ENCODE measurements around the gene SPRED3. TPM values are rescaled to one million over a fixed set of nuclear protein-coding genes. Genes with fewer than 3 reads are reported as not detected.

SPRED3 gene
- total and polyA plus RNA-seq, 2 donors (not counting 1 experiment from before 2014, with no cell fraction given) = 1.1 to 1.7 TPM

DNA sequence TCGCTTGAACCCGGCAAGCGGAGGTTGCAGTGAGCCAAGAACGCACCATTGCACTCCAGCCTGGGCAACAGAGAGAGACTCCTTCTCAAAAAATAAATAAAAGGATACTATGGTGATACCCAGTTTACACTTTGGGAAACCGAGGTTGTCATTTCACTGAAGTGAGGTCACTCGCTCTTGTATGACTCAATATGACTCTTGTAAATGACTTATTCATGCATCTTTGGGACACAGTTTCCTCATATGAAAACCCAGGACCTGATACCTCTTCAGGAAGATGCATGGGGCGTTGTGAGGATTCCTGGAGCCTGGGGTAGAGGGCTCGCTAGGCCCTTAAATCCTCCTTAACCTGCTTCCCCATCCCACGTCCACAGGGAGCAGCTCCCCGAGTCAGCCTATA, 9.6 kb upstream of the SPRED3 start:
- Mint-ChIP-seq H3K4me1 (peaks cover 26% of the 10 kb centered on the region), H3K4me3 (no peak overlapping the region), H3K9me3 (ENCODE audit: insufficient read depth) (no peaks in the 10 kb centered on the region), H3K27ac (no peak overlapping the region), H3K27me3 (no peaks in the 10 kb centered on the region)
- H3K27me3 ChIP-seq (replicated peaks in 1 of 4; ENCODE audit: control extremely low read depth in 1 of 4, control insufficient read depth in 3 of 4, insufficient read depth in 4 of 4, low read length in 3 of 4) = peaks cover 0 to 2% (median 0%) of the 10 kb centered on the region in 4 experiments
- peaks cover 80% of the 10 kb centered on the region for H4K20me1 ChIP-seq (ENCODE audit: control insufficient read depth, insufficient read depth, low read length, poor library complexity, severe bottlenecking)
- WGBS (ENCODE audit: insufficient coverage) = 97% methylated on average over 10 of the region's 10 CpGs
- H3K4me1 ChIP-seq (ENCODE audit: control insufficient read depth in 2 of 2, insufficient read depth in 2 of 2, low read length in 2 of 2) = peaks cover 16 to 22% of the 10 kb centered on the region in 2 donors
- CTCF ChIA-PET = interaction anchor here (0.7 kb wide), 1 partner anchor 135 kb away, joined by 3 read pairs; no protein-coding TSS in a partner anchor
- H3K4me2 ChIP-seq (replicated peaks; ENCODE audit: low read depth, low read length, poor library complexity, severe bottlenecking) = no peak overlapping the region
- H3K9me3 ChIP-seq (ENCODE audit: control extremely low read depth in 1 of 3, control insufficient read depth in 2 of 3, insufficient read depth in 1 of 3, low read length in 2 of 3) = no peaks in the 10 kb centered on the region
- H3K4me3 ChIP-seq (ENCODE audit: control extremely low read depth in 1 of 5, extremely low read depth in 1 of 5, insufficient read depth in 1 of 5, low read depth in 2 of 5, low read length in 4 of 5) = no peak overlapping the region
- no peak overlapping the region for H3K9ac ChIP-seq (ENCODE audit: low read length)
- peak; percentile 12 for DNase-seq
- intact Hi-C loops (cut with micrococcal nuclease) = no loop called here
- POLR2A ChIA-PET = no interaction called here
- TF ChIP-seq EZH2 (IDR thresholded peaks at IDR 0.05; ENCODE audit: borderline replicate concordance, insufficient read depth, low read depth, low read length, poor library complexity, severe bottlenecking) = no peak
- TF ChIP-seq, protein P1, sequence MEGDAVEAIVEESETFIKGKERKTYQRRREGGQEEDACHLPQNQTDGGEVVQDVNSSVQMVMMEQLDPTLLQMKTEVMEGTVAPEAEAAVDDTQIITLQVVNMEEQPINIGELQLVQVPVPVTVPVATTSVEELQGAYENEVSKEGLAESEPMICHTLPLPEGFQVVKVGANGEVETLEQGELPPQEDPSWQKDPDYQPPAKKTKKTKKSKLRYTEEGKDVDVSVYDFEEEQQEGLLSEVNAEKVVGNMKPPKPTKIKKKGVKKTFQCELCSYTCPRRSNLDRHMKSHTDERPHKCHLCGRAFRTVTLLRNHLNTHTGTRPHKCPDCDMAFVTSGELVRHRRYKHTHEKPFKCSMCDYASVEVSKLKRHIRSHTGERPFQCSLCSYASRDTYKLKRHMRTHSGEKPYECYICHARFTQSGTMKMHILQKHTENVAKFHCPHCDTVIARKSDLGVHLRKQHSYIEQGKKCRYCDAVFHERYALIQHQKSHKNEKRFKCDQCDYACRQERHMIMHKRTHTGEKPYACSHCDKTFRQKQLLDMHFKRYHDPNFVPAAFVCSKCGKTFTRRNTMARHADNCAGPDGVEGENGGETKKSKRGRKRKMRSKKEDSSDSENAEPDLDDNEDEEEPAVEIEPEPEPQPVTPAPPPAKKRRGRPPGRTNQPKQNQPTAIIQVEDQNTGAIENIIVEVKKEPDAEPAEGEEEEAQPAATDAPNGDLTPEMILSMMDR (IDR thresholded peaks at IDR 0.05) = no peak
- peaks cover 45% of the 10 kb centered on the region for H3K79me2 ChIP-seq (ENCODE audit: control insufficient read depth, insufficient read depth, low read length)
- H2AFZ ChIP-seq (ENCODE audit: insufficient read depth, low read depth, low read length, poor library complexity, severe bottlenecking) = no peak overlapping the region
- peaks cover 0 to 56% of the 10 kb centered on the region in 2 experiments for H3K36me3 ChIP-seq (replicated peaks in 1 of 2; ENCODE audit: control extremely low read depth in 1 of 2, control insufficient read depth in 1 of 2, extremely low read depth in 1 of 2, insufficient read depth in 2 of 2, low read length in 1 of 2)
- no peak overlapping the region for H3K27ac ChIP-seq (ENCODE audit: low read length in 2 of 2)
- ATAC-seq (ENCODE audit: low read depth) = no peak

DNA sequence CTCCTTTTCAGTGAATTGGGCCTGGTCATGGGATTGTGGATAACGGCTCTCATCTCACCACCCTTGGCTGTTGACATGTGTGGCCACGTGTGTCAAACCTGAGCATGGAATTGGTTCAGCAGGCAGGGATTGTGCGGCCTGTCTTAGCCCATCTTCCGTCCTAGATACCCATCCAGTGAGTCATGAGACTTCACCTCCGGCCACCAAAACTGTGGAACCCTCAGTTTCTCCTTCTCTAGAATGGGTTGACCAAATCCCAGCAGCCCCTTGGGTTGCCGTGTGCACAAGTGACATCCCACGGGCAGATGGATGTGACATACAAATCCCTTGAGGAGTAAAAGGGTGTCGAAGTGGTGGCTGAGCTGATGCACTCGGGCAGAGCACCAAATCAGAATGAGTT, 7.4 kb upstream of the SPRED3 start:
- peaks cover 12% of the 10 kb centered on the region for H3K4me1 Mint-ChIP-seq
- Histone ChIP-seq H3K9me3 (ENCODE audit: control extremely low read depth in 1 of 3, control insufficient read depth in 2 of 3, insufficient read depth in 1 of 3, low read length in 2 of 3) (peaks cover 0 to 10% (median 0%) of the 10 kb centered on the region in 3 donors), H2AFZ (ENCODE audit: insufficient read depth, low read depth, low read length, poor library complexity, severe bottlenecking) (no peak overlapping the region), H3K27ac (ENCODE audit: low read length in 2 of 2) (no peak overlapping the region), H3K9ac (ENCODE audit: low read length) (no peak overlapping the region), H4K20me1 (ENCODE audit: control insufficient read depth, insufficient read depth, low read length, poor library complexity, severe bottlenecking) (peaks cover 89% of the 10 kb centered on the region), H3K36me3 (replicated peaks in 1 of 2; ENCODE audit: control extremely low read depth in 1 of 2, control insufficient read depth in 1 of 2, extremely low read depth in 1 of 2, insufficient read depth in 2 of 2, low read length in 1 of 2) (peaks cover 0 to 67% of the 10 kb centered on the region in 2 experiments), H3K4me3 (ENCODE audit: control extremely low read depth in 1 of 5, extremely low read depth in 1 of 5, insufficient read depth in 1 of 5, low read depth in 2 of 5, low read length in 4 of 5) (no peak overlapping the region), H3K4me1 (ENCODE audit: control insufficient read depth in 2 of 2, insufficient read depth in 2 of 2, low read length in 2 of 2) (peaks cover 7 to 11% of the 10 kb centered on the region in 2 donors), H3K27me3 (replicated peaks in 1 of 4; ENCODE audit: control extremely low read depth in 1 of 4, control insufficient read depth in 3 of 4, insufficient read depth in 4 of 4, low read length in 3 of 4) (peaks cover 0 to 16% (median 4%) of the 10 kb centered on the region in 4 experiments), H3K79me2 (ENCODE audit: control insufficient read depth, insufficient read depth, low read length) (peaks cover 31% of the 10 kb centered on the region), H3K4me2 (replicated peaks; ENCODE audit: low read depth, low read length, poor library complexity, severe bottlenecking) (no peak overlapping the region)
- H3K9me3 Mint-ChIP-seq (ENCODE audit: insufficient read depth) = no peaks in the 10 kb centered on the region
- peaks cover 3% of the 10 kb centered on the region for H3K27me3 Mint-ChIP-seq
- POLR2A ChIA-PET = no interaction called here
- ATAC-seq (ENCODE audit: low read depth) (no peak), DNase-seq (no peak)
- no peak overlapping the region for H3K27ac Mint-ChIP-seq
- CTCF ChIA-PET = no interaction called here
- H3K4me3 Mint-ChIP-seq = no peak overlapping the region
- no peak for TF ChIP-seq EZH2 (IDR thresholded peaks at IDR 0.05; ENCODE audit: borderline replicate concordance, insufficient read depth, low read depth, low read length, poor library complexity, severe bottlenecking)
- TF ChIP-seq, protein P1 (IDR thresholded peaks at IDR 0.05) = no peak
- WGBS (ENCODE audit: insufficient coverage) = 98% methylated on average over 7 of the region's 9 CpGs
- intact Hi-C loops (cut with micrococcal nuclease) = no loop called here

Measured in B cell (primary cell).